Activated CD8-positive, alpha-beta memory T cell treated with anti-CD3 and anti-CD28 coated beads for 1 hour (primary cell): ENCODE data around the gene TIAL1.

Source experiments
- DNase-seq, 2 donors: peaks; one replicate each; pipeline ENCODE4 v3.0.0-alpha.2; 2020; ENCODE audit warnings: low read depth in 1 of 2; ENCODE audit errors: extremely low read depth in 1 of 2

TIAL1 gene

DNA sequence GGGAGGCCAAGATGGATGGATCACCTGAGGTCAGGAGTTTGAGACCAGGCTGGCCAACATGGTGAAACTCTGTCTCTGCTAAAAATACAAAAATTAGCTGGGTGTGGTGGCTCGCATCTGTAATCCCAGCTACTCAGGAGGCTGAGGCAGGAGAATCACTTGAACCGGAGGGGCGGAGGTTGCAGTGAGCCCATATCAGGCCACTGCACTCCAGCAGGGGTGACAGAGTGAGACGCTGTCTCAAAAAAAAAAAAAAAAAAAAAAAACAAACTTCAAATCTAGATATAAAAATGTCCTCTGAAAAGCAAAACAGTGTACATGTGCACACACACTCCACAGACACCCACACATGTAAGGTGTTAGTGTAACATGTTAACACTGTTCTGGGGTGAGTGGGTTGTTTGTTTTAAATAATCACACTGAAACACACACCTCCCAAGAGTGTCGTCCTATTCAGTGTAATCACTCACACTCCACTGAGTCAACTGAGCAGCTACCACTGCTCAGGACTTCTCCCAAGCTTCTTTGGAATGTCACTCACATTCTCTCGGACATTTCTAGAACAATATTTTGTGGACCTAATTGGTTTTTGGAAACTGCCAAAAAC is 41.5 kb downstream of the TIAL1 start:
- DNase-seq, result no peak

DNA sequence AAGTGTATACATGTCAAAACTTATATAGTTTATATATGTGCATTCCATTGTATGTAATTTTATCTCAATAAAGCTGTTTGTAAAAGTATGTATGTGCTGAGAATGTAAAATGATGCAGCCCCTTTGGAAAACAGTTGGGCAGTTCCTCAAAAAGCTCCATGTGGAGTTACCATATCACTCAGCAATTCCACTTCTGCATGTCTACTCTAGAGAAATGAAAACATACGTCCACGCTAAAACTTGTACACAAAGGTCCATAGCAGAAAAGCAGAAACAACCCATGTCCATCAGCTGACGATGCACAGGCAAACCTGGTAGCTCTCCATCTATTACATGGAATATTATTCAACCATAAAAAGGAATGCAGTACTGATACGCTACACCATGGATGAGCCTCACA is 45.9 kb downstream of the TIAL1 start:
- DNase-seq, result no peak

DNA sequence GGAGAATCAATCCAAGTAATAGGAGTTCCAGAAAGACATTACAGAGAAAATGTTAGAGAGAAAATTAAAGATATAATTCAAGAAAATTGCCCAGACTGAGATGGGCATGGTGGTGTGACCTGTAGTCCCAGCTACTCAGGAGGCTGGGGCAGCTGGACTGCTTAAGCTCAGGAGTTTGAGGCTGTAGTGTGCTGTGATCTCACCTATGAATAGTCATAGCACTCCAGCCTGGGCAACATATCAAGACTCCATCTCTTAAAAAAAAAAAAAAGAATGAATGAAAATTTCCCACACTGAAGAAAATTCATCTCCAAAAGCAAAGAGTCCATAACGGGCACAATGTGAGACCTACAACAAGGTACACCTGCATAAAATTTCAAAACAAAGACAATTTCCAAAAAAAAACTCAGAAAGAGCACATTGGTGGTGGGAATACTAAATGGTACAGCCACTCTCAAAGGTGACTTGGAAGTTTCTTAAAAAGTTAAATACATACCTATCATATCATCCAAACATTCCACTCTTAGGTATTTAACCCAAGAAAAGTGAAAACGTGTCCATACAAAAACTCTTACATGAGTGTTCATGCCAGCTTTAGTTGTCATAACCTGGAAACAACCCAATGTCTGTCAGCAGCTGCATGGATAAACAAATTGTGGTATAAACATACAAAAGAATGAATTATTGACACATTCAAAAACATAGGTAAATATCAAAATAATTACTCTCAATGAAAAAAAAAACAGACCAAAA is 47.3 kb downstream of the TIAL1 start:
- no peak for DNase-seq

DNA sequence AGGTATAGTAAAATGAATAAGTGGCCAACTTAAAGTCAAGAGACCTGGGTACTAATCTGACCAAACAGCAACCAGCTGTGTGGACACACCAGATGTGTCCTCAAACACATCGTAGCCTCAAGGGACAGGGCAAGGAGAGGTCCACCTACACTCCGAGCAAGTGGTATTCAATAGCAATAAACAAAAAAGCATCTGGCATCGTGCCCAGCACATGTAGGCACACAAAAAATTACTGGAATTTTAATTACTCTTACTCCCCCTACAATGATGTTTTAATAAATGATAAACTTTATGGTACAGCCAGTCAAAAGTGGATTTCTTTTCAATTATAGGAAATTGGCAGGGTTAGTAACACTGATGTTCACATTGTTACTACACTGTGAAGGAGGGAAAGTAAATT is 50.8 kb downstream of the TIAL1 start:
- DNase-seq, result no peak

DNA sequence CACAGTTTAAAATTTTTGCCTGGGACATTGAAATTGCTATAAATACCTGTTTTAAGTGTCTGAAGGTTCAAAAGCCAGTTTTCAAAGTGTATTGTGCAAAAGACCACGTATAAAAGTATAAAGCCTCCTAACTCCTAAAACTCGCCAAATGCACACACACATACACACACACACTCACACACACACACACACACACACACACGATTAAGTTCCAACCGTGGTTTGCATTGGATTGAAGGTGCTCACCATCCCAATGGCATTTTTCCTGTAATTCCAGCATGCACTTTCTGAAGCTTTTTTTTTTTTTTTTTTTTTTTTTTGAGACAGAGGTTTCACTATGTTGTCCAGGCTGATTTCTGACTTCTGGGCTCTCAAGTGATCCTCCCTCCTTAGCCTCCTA is 51.5 kb downstream of the TIAL1 start:
- DNase-seq, result no peak

DNA sequence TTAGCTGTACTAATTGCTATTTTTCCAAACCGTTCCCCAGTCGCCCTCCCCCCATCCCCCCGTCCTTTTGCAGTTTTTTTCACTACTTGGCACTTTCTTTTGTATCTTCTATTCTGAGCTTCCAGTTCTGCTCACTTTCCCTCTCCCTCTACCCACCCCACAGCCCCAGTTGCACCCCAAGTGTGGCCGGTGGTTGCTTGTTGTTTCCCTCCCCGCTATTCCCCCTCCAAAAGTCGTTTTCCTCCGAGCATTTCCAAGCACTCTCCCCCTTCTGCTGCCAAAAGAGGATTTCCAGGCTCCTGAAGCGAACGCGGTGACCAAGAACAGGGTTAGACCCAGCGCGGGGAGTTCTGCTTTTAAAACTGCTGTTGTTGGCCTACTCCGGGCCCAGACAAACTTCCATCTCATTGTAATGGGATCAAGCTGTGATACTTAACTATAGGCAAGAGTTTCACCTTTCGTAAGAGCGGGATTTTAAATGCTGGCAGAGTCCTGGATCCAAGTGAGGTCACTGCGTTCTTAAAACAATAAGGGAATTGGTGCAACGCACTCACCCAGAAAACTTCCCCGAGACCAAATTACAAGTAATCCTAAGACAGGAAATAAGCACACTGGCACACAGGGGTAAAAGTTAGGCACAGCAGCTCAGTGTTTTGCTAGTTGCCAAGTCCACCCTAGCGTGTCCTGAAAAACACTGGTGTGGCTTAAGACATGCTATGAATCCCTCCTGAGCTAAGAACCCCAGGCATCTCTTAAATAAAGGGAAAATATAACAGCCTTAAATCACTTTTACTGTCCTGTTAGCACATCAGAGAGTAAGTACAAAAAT is 52.7 kb downstream of the TIAL1 start:
- no peak for DNase-seq

DNA sequence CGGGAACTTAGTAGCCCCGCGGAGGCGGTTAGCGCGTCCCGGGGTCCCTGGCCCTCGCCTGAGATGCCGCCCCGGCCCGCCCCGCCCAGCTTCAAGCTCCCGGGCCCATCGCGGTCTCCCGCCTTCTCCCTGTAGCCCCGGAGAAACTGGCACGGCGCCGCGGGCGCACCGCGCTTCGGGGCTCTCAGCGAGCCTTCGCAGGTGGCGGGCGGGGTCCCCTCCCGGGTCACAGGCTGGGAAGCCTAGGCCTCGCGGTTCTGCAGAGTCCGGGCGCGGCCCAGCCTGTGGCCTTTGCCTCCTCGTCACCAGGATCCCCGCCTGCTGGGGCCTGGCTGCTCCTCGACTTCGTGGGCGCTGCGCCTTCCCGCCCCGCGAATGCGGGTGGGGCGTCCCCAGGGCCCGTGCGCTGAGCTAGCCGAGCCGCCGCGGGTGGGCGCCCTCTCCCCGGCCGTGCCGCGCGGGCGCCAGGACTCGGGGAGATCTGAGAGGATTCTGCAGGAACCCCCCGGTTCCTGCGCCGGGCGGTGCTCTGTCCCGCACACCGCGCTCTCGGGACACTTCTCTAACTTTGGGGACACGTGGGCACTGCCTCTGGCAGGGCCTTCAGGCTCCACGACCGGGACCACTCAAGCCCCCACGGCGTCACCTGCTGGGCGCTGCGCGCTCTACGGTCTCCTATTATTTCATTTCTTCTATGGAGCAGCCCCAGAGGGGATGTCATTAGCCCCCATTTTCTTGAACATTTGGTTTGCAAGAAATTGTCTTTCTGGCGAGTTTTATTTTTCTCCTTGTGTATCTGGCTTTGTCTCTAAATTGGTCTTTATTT is 53.6 kb downstream of the TIAL1 start:
- DNase-seq, result peak in 1 of 2 donors; percentile 45

DNA sequence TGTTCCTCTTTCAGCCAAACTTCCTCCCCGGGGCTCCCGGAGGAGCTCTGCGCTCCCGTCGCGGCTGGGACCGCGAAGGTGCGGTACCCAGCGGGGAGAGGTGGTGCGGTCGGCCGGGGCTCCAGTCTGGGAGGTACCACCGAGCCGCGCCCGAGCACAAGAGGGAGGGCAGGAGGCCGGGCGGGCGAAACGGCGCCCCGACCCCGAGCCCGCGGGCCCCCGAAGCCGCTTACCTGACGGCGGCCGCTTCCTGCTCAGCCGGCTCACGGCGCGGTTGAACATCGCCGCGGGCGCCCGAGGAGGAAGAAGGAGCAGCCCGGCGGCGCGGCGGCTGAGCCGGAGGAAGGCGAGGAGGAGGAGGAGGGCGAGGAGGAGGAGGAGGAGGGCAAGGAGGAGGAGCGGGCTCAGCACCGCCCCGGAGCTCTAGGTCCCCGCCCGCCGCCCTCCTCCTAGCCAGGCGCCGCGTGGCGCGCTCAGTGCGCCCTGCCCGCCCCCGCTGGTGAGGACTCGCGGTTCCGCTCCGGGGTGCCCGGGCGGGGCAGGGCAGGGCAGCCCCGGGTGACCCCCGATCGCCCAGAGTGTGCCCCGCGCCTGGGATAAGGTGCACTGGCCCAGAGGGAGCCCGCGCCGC is 54.3 kb downstream of the TIAL1 start, which contains the start of gene RGS10:
RGS10 (minus strand) TSS at position 363 of the 631 bp plus-strand sequence; CDS start at position 282, 81 bp downstream.
- DNase-seq, result peak; percentile 60 to 76

DNA sequence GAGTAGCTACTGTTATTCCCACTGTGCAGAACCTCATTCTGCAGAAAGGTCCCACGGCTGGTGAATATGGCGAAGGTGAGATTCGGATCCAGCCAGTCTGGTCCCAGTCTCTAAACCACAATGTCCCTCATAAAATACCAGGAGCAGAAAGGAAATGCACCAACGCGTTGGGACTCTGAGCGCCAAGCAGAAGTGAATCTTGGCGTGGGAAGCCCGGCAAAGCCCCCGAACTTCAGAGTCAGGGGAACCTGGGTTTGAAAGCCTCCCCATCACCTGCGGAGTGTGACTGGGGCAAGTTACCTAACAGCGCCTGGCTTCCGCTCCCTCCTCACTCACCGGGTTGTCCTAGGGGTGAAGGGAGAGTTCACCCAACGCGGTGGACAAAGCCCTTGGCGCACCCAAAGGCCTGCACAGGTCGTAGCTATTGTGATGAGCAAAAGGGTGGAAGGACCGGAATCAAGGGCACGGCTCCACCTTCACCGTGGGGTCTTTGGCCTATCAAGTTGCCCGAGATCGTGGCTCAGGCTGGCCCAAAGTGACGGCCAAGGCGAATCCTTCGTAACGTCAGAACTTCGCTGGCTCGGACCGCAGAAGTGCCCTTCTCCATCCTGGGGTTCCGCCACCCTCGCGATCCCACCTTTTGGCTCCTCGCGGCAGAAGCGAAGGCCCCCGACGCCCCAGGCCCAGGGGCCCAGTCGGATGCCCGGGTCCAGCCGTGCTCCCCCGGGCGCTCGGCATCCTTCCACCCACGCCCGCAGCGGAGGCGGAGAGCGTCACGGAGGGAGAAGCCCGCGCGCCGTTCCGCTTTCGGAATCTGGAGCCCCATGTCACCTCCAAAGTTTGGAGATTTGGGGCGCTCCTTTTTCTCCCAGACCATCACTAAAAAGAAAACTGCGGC is 55.1 kb downstream of the TIAL1 start:
- peak in 1 of 2 donors; percentile 40 for DNase-seq

DNA sequence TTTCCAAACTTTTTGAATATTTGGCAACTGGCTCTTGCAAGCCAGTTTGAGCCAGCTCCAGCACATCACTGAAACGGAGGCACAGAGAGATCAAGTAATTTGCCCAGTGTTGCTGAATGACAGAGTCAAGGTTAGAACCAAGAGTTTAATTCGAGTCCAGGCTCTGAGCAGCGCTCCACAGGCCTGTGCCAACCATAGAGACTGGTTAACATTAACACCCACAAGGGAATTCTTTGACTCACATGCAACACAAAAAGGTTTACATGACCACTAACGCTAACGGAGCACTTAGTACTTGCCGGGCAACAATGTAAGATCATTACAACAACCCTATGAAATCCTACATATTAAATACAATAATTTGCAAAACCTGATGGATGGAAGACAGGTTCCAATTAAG is 55.7 kb downstream of the TIAL1 start:
- DNase-seq, result no peak

DNA sequence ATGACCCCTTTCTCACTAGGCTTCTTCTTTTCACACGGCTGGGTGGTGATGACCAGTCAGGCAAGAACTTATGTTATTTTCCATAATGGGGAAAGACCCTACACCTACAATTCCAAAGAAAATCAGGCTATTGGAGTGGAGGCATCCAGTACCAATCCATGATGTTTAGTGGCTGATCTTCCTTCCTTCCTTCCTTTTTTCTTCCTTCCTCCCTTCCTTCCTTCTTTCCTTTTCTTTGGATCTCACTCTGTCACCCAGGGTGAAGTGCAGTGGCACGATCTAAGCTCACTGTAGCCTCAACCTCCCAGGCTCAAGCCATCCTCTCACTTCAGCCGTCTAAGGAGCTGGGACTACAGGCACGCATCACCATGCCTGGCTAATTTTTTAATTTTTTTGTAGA is 56.7 kb downstream of the TIAL1 start:
- DNase-seq, result no peak

DNA sequence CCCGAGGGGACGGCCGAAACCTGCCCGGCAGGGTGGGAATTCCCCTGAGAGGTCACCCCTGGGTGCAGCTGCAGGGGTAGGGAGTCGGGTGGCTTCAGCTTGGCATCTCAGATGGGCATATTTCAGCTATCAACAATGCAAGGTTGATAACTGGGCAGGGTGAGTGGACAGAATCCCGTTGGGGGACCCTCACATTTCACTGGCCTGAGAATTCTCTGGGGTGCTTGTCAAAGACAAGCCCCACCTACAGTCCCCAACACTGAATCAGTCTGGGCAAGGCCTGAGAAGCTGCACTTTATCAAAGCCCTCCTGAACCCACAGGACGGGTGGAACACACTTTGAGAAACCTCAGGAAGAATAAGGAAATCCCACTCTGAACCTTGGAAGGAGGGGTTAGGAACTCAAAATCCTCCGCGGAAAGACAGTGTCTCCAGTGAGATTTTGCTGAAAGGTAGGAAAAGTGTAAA is 57.4 kb downstream of the TIAL1 start:
- DNase-seq, result no peak

DNA sequence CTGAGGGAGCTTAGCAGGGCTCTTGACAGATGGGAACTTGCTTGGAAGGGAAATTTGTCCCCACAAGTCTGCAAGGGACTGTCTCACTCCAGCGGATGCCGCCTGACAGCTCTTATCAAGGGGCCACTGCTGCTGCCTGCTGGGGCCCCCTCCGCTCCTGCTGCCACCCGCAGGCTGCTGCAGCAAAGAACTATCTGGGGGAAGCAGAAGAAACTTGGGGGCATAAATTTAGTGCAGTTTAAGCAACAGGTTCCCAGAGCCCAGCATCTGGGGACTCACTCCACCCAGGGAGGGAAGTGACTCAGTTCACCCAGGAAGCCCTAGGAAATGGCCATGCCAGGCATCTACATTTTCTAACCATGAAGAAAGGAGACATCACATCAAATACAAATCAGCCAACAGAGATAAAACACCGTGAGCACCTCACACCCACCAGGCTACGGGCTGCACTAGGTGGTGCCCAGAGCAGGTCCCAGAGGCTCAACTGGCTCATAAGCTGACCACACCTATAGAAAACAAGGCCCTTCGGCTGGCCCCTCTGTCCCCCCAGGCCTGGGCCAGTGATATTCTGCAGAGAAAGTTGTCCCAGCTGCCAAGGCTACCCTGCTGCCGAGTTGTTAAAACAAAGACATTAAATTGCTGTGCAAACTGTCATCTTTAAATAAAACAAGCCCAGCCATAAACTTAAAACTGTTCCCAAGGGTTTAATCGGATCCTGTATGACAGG is 58.0 kb downstream of the TIAL1 start:
- peak in 1 of 2 donors; percentile 21 for DNase-seq

DNA sequence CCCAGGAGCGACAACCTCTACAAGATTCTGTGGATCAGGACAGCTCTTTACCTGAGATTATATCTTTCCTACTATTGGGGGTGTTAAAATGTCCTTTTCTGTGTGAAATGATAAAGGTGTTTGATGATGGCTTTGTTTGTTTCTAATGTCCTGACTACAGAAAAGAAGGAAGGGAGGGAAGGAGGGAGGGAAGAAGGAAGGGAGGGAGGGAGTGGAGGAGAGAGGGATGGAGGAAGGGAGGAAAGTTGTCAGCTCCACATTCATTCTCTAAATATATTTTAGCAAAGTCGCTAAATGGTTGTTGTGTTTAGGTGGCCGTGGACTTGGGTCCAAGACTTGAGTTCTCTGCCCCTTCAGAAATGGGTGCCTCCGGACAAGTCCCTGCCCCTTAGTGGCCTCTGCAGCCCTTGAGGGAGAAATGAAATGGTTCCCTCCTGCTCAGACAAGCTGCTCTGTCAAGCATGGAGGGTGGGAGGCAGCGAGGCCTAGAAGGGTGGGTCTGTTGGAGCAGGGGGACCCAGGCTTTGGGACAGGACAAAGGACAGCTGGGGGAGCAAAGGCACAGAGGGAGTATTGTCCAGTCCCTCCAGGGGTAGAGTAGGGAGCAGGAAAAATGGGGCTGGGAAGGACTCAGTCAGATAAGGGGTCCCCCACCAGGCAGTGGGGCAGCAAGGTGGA is 58.7 kb downstream of the TIAL1 start:
- no peak for DNase-seq

DNA sequence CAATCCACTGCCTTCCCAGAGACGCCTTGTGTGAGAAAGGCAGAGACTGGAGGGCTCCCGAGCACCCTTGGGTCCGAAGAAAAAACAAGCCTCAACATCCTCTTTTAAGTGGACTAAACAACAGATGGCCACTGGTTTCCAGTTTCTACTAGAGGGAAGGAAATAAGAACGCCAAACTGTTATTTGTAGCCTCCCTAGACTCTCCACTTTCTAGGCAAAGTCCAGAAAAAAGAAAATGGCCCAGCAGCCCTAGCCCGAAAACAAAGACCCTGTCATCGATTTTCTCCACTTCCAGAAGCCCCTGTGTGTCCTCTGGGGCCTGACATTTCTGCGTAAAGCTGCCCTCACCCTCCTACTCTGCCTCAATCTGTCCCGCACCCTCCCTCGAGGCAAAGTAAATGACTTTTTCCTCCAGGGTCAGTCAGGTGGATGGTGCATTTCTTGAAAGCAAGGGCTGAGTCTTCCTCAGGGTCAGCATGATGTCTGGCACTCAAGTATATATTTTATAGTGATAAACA is 60.2 kb downstream of the TIAL1 start:
- DNase-seq, result no peak

DNA sequence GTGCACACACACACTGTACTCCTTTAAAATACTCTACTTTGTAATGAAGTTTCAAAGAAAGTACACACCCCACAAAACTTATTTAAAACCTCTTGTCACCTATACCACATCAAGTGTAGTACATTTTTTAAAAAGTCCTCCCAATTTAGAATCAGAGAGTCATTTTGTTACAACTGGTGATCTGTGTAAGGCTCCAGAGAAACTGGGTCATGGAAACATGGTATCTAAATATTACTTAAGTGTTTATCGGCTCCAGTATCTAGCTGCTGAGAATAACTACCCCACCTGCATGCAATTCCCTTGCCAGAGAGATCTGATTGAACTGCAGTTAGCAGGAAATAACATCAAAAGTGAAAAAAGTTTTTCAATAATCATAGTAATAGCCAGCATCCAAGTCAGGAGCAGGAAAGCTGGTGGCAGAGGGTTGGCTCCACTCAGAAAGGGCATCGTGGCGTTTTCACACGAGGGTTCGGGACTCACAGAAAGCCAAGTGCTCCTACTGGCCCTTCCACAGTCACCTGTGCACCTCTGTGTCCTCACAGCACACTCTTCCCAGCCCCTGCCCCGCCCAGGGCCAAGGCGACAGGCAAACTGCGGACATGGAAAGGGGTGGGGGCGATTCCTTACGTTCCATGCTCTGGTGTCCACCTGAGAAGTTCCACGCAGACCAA is 60.8 kb downstream of the TIAL1 start:
- DNase-seq, result no peak

DNA sequence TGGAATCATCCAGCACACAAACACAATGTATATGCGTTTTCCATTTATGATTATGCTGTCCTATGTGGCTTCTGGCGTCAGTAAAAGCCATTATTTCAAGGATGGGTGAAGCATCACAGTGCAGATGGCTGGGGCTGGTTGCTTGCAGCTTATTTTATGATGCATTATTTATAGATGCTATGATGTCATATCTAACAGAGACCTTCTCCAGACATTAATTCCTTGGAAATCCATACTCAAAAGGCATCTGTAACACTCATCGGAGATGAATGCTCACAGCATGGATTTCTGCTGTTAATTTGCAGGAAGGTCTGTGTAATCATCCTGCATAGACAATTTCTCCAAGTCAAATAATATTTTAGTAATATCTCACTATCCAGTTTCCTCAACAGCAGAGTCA is 61.5 kb downstream of the TIAL1 start:
- DNase-seq, result no peak
